K562 (cell line): ENCODE measurements around the gene DNAJB6. TPM values are rescaled to one million over a fixed set of nuclear protein-coding genes. Genes with fewer than 3 reads are reported as not detected.
A peak's percentile ranks its signal among the peaks of the same experiment; 100 is the strongest.

Experiments
- CREB1 ChIP-seq, 2 experiments: sonication (generic) in 1 of 2; formaldehyde crosslinking in 1 of 2; IDR thresholded peaks; 2 replicates each; pipeline versions ENCODE4 v1.6.1 to v1.8.0; 2012 to 2022; ENCODE audit warnings: inconsistent platforms in 1 of 2, mild to moderate bottlenecking in 1 of 2, missing genetic modification reagents in 1 of 2, moderate library complexity in 1 of 2
- CTCF ChIP-seq, 3 experiments: IDR thresholded peaks in 2 of 3; conservative IDR thresholded peaks in 1 of 3; 2 replicates each; pipeline ENCODE4 v1.5.1; 2011 to 2012; ENCODE audit warnings: low read length in 3 of 3, mild to moderate bottlenecking in 3 of 3, control low read depth in 2 of 3, improper control_type of control experiment in 1 of 3, inconsistent platforms in 1 of 3, low read depth in 1 of 3, mixed read lengths in 1 of 3, moderate library complexity in 1 of 3; ENCODE audit not compliant: insufficient read depth in 2 of 3
- MCM2 ChIP-seq: fragments of 450-650 bp; IDR thresholded peaks from 2 replicates; pipeline ENCODE4 v1.6.1; 2017; ENCODE audit warnings: low read depth, mild to moderate bottlenecking
- MITF ChIP-seq: IDR thresholded peaks from 2 replicates; pipeline ENCODE4 v1.6.1; 2014; ENCODE audit warnings: antibody characterized with exemption
- MTF1 ChIP-seq: fragments of 250-450 bp; sonication (Bioruptor Pico); IDR thresholded peaks from 2 replicates; pipeline ENCODE4 v1.9.0; 2021; ENCODE audit warnings: moderate library complexity, mild to moderate bottlenecking, inconsistent platforms, borderline replicate concordance
- NCOA1 ChIP-seq: fragments of 450-650 bp; IDR thresholded peaks from 2 replicates; pipeline ENCODE4 v1.6.1; 2016; ENCODE audit warnings: low read depth
- PHTF2 ChIP-seq: fragments of 250-450 bp; sonication (Bioruptor Pico); IDR thresholded peaks from 2 replicates; pipeline ENCODE4 v1.5.0; 2021; ENCODE audit warnings: mild to moderate bottlenecking
- SIN3A ChIP-seq, 2 experiments: fragments of 150-350 bp in 1 of 2; IDR thresholded peaks; 2 replicates each; pipeline ENCODE4 v1.6.1; 2011 to 2016; ENCODE audit warnings: borderline replicate concordance in 2 of 2, low read depth in 2 of 2, low read length in 2 of 2, mild to moderate bottlenecking in 2 of 2, moderate library complexity in 2 of 2; ENCODE audit not compliant: control insufficient read depth in 1 of 2
- STAT5A ChIP-seq: IDR thresholded peaks from 2 replicates; pipeline ENCODE4 v1.6.1; 2012; ENCODE audit warnings: low read length, inconsistent platforms, borderline replicate concordance
- TEAD4 ChIP-seq, 2 experiments: sonication (generic) in 1 of 2; formaldehyde crosslinking in 1 of 2; IDR thresholded peaks; 2 replicates each; pipeline versions ENCODE4 v1.6.1 to v1.8.0; 2012 to 2022; ENCODE audit warnings: borderline replicate concordance in 1 of 2, inconsistent platforms in 1 of 2, low read length in 1 of 2, mild to moderate bottlenecking in 1 of 2, missing genetic modification reagents in 1 of 2
- ZBED1 ChIP-seq: IDR thresholded peaks from 2 replicates; pipeline ENCODE4 v1.6.1; 2014
- ZNF212 ChIP-seq: fragments of 450-650 bp; formaldehyde crosslinking; IDR thresholded peaks from 2 replicates; pipeline ENCODE4 v1.4.0; 2020; ENCODE audit warnings: mild to moderate bottlenecking
- ZNF24 ChIP-seq: fragments of 450-650 bp; IDR thresholded peaks from 2 replicates; pipeline ENCODE4 v1.6.1; 2016
- ZNF41 ChIP-seq: fragments of 250-450 bp; sonication (Bioruptor Pico); conservative IDR thresholded peaks from 2 replicates; pipeline ENCODE4 v1.4.0; 2020; ENCODE audit warnings: mild to moderate bottlenecking
- ZNF561 ChIP-seq: fragments of 450-650 bp; formaldehyde crosslinking; conservative IDR thresholded peaks from 2 replicates; pipeline ENCODE4 v1.4.0; 2020; ENCODE audit warnings: mild to moderate bottlenecking, moderate library complexity
- ZNF717 ChIP-seq: fragments of 250-450 bp; sonication (Bioruptor Pico); IDR thresholded peaks from 2 replicates; pipeline ENCODE4 v1.5.0; 2021
- polyA plus RNA-seq, 8 experiments: library from polyadenylated mRNA; depleted of rRNA in 4 of 8; stranded (reverse) in 5 of 8; unstranded in 3 of 8; fragments of >200 nt; fragmentation: Nextera tagmentation in 2 of 8; fragmentation: Illumina TruSeq in 1 of 8; extraction: Ambion mirVana in 2 of 8; extraction: Trizol in 1 of 8; gene quantifications; 2 replicates each; pipeline versions ENCODE4 v1.2.1 to v1.2.3, GENCODE V29; 2011 to 2014; ENCODE audit warnings: inconsistent platforms in 1 of 8, missing spikeins in 1 of 8
- total RNA-seq, 7 experiments: library from RNA; depleted of rRNA in 6 of 7; stranded (reverse); fragments of >200 nt in 6 of 7; fragmentation: Illumina TruSeq in 2 of 7; extraction: Trizol in 2 of 7; gene quantifications; 2 replicates each; pipeline versions ENCODE4 v1.2.1 to v1.2.3, GENCODE V29; 2011 to 2021; ENCODE audit warnings: low replicate concordance in 1 of 7
- TF ChIP-seq, protein P1 (sequence below): sonication (generic); formaldehyde crosslinking; IDR thresholded peaks from 2 replicates; pipeline ENCODE4 v1.8.0; 2023; ENCODE audit warnings: mild to moderate bottlenecking, missing genetic modification reagents
- TF ChIP-seq, protein P2 (sequence below): sonication (generic); formaldehyde crosslinking; IDR thresholded peaks from 2 replicates; pipeline ENCODE4 v1.8.1; 2023; ENCODE audit warnings: mild to moderate bottlenecking, missing genetic modification reagents
- TF ChIP-seq, protein P3 (sequence below): fragments of 250-450 bp; sonication (Bioruptor Pico); IDR thresholded peaks from 2 replicates; pipeline ENCODE4 v1.8.0; 2022; ENCODE audit warnings: moderate library complexity, mild to moderate bottlenecking, inconsistent platforms

Gene DNAJB6
- total and polyA plus RNA-seq, 9 of the 15 experiments (the other 6 are each of a cell fraction or from before 2014, with no cell fraction given): 84.5 to 158 (median 135) TPM

DNA sequence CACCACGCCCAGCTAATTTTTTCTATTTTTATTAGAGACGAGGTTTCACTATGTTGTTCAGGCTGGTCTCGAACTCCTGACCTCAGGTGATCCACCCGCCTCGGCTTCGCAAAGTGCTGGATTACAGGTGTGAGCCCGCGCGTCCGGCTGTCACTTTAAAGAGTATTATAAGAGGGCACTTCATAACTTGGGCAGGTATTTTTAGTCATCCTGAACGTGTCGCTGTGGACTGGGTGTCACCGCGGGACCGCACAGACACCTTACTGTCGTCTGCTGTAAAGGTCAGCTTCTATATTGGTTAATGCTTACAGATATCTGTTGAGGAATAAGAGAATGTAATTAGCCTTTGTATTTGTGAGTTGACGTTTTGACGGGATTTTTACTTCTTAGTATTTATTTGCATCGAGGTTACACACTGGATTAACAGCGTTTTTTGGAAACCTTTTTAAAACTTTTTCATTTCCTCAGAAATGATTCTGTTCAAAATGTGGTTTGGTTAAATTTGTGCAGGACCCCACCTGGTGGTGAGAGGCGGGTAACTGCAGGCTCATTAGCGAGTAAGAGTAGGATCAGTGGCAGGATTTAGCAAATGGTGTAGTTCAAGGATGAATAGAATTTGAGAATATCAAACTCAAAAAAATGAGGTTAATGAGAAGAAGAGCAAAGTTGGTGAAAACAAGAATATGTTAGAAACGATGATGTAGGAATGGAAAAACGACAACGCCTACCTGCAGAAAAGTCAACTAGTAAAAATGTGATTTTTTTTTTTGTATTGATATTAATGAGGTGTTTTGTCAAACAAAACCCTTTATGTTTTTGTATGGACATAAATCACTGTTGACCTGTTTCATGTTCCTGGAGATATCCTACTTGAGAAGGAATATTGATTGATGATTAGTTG, 3.2 kb downstream of the DNAJB6 start (continued):
- TF ChIP-seq ZNF212 (CRISPR knock-in tag) (no peak), ZBED1 (no peak), CREB1 (IDR thresholded peaks at IDR 0.05) (no peak), CREB1 (CRISPR knock-in tag; IDR thresholded peaks at IDR 0.05) (no peak), MCM2 (no peak), MTF1 (CRISPR knock-in tag) (no peak), SIN3A (IDR thresholded peaks at IDR 0.05; ENCODE audit: borderline replicate concordance in 2 of 2, control insufficient read depth in 1 of 2, low read depth in 2 of 2, low read length in 2 of 2) (no peak), STAT5A (no peak), TEAD4 (IDR thresholded peaks at IDR 0.05; ENCODE audit: low read length) (no peak), TEAD4 (CRISPR knock-in tag; IDR thresholded peaks at IDR 0.05; ENCODE audit: borderline replicate concordance) (no peak), ZNF24 (no peak), CTCF (IDR thresholded peaks at IDR 0.05 in 2 of 3, conservative IDR thresholded peaks at IDR 0.05 in 1 of 3; ENCODE audit: insufficient read depth in 2 of 3, low read depth in 1 of 3, low read length in 3 of 3) (peak; percentile 84 to 98 (median 97)), NCOA1 (no peak), MITF (no peak), ZNF717 (CRISPR knock-in tag) (no peak), ZNF41 (CRISPR knock-in tag) (no peak), PHTF2 (no peak), ZNF561 (no peak)
- TF ChIP-seq, protein P1, sequence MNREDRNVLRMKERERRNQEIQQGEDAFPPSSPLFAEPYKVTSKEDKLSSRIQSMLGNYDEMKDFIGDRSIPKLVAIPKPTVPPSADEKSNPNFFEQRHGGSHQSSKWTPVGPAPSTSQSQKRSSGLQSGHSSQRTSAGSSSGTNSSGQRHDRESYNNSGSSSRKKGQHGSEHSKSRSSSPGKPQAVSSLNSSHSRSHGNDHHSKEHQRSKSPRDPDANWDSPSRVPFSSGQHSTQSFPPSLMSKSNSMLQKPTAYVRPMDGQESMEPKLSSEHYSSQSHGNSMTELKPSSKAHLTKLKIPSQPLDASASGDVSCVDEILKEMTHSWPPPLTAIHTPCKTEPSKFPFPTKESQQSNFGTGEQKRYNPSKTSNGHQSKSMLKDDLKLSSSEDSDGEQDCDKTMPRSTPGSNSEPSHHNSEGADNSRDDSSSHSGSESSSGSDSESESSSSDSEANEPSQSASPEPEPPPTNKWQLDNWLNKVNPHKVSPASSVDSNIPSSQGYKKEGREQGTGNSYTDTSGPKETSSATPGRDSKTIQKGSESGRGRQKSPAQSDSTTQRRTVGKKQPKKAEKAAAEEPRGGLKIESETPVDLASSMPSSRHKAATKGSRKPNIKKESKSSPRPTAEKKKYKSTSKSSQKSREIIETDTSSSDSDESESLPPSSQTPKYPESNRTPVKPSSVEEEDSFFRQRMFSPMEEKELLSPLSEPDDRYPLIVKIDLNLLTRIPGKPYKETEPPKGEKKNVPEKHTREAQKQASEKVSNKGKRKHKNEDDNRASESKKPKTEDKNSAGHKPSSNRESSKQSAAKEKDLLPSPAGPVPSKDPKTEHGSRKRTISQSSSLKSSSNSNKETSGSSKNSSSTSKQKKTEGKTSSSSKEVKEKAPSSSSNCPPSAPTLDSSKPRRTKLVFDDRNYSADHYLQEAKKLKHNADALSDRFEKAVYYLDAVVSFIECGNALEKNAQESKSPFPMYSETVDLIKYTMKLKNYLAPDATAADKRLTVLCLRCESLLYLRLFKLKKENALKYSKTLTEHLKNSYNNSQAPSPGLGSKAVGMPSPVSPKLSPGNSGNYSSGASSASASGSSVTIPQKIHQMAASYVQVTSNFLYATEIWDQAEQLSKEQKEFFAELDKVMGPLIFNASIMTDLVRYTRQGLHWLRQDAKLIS (CRISPR knock-in tag): no peak
- TF ChIP-seq, protein P2, sequence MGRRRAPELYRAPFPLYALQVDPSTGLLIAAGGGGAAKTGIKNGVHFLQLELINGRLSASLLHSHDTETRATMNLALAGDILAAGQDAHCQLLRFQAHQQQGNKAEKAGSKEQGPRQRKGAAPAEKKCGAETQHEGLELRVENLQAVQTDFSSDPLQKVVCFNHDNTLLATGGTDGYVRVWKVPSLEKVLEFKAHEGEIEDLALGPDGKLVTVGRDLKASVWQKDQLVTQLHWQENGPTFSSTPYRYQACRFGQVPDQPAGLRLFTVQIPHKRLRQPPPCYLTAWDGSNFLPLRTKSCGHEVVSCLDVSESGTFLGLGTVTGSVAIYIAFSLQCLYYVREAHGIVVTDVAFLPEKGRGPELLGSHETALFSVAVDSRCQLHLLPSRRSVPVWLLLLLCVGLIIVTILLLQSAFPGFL: no peak
- TF ChIP-seq, protein P3, sequence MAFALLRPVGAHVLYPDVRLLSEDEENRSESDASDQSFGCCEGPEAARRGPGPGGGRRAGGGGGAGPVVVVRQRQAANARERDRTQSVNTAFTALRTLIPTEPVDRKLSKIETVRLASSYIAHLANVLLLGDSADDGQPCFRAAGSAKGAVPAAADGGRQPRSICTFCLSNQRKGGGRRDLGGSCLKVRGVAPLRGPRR: no peak
